RWPE2 (cell line): ENCODE measurements around the gene LYPD5.

ENCODE experiments used
- ATAC-seq: fragments of 200-7000 bp; cut with Tn5 transposase; 3 replicates; pipeline ENCODE4 v1.9.1; 2021; ENCODE audit warnings: low read depth
- DNase-seq: peaks from one replicate; pipeline ENCODE4 v3.0.0-alpha.2; 2020; ENCODE audit warnings: low spot score
- H3K27ac ChIP-seq: fragments of 450-650 bp; 2 replicates; pipeline ENCODE4 v1.5.1; 2017; ENCODE audit warnings: mild to moderate bottlenecking; ENCODE audit not compliant: poor library complexity, severe bottlenecking
- H3K27me3 ChIP-seq: fragments of 250-450 bp; sonication (Bioruptor Pico); 2 replicates; pipeline ENCODE4 v1.5.1; 2021; ENCODE audit warnings: mild to moderate bottlenecking, moderate library complexity; ENCODE audit not compliant: insufficient read depth, poor library complexity, severe bottlenecking
- H3K36me3 ChIP-seq: fragments of 250-450 bp; sonication (Bioruptor Pico); 2 replicates; pipeline ENCODE4 v1.5.1; 2020; ENCODE audit warnings: low read depth, mild to moderate bottlenecking, moderate library complexity
- H3K4me1 ChIP-seq: fragments of 250-450 bp; sonication (Bioruptor Pico); 2 replicates; pipeline ENCODE4 v1.5.1; 2021; ENCODE audit warnings: mild to moderate bottlenecking, moderate library complexity; ENCODE audit not compliant: insufficient read depth, poor library complexity, severe bottlenecking
- H3K4me3 ChIP-seq: fragments of 250-450 bp; sonication (Bioruptor Pico); 2 replicates; pipeline ENCODE4 v1.5.1; 2021; ENCODE audit warnings: mild to moderate bottlenecking, moderate library complexity; ENCODE audit not compliant: severe bottlenecking
- H3K9me3 ChIP-seq: fragments of 250-450 bp; sonication (Bioruptor Pico); 2 replicates; pipeline ENCODE4 v1.5.1; 2021; ENCODE audit warnings: mild to moderate bottlenecking, moderate library complexity; ENCODE audit not compliant: severe bottlenecking
- CTCF ChIP-seq: fragments of 450-650 bp; IDR thresholded peaks from one replicate; pipeline ENCODE4 v1.5.1; 2017; ENCODE audit warnings: mild to moderate bottlenecking, moderate library complexity; ENCODE audit not compliant: poor library complexity, severe bottlenecking

LYPD5 gene

GRCh38 chr19:43802216-43802951 lies at the start of gene LYPD5:
Gene LYPD5 (minus strand): TSS chr19:43802447. CDS start chr19:43802380, 67 bp downstream.
- ATAC-seq: no peak
- peaks cover 8% of the 10 kb centered on the region for H3K4me1 ChIP-seq
- H3K9me3 ChIP-seq: no peaks in the 10 kb centered on the region
- no peaks in the 10 kb centered on the region for H3K27me3 ChIP-seq
- DNase-seq: no peak
- H3K36me3 ChIP-seq: no peaks in the 10 kb centered on the region
- H3K4me3 ChIP-seq: no peak within 1 kb of the TSS
- TF ChIP-seq CTCF: no peak
- no peak within 1 kb of the TSS for H3K27ac ChIP-seq

- Histone ChIP-seq H3K4me1 (no peaks in the 10 kb centered on the region), H3K9me3 (peaks cover 37% of the 10 kb centered on the region), H3K4me3 (no peak overlapping the region), H3K27ac (no peak overlapping the region), H3K27me3 (no peaks in the 10 kb centered on the region), H3K36me3 (peaks cover 43% of the 10 kb centered on the region)
- ATAC-seq: no peak
- TF ChIP-seq CTCF: no peak
- no peak for DNase-seq
These were observed 46.6 kb upstream of the LYPD5 start for GRCh38 chr19:43848821-43849220.

- no peak for ATAC-seq
- Histone ChIP-seq H3K27me3 (no peaks in the 10 kb centered on the region), H3K9me3 (peaks cover 39% of the 10 kb centered on the region), H3K4me1 (no peaks in the 10 kb centered on the region), H3K36me3 (peaks cover 52% of the 10 kb centered on the region), H3K4me3 (no peak overlapping the region), H3K27ac (no peak overlapping the region)
- no peak for TF ChIP-seq CTCF
- no peak for DNase-seq
These were observed 45.6 kb upstream of the LYPD5 start for GRCh38 chr19:43847884-43848283.

- ATAC-seq (no peak), DNase-seq (no peak)
- no peaks in the 10 kb centered on the region for H3K4me1 ChIP-seq
- no peaks in the 10 kb centered on the region for H3K27me3 ChIP-seq
- TF ChIP-seq CTCF: no peak
- H3K27ac ChIP-seq: no peak overlapping the region
- peaks cover 59% of the 10 kb centered on the region for H3K36me3 ChIP-seq
- peaks cover 45% of the 10 kb centered on the region for H3K9me3 ChIP-seq
- H3K4me3 ChIP-seq: no peak overlapping the region
These were observed 45.0 kb upstream of the LYPD5 start for GRCh38 chr19:43847246-43847645.

GRCh38 chr19:43842007-43842406 lies 39.8 kb upstream of the LYPD5 start:
- H3K9me3 ChIP-seq: peaks cover 47% of the 10 kb centered on the region

More at GRCh38 chr19:43842007-43842406, 39.8 kb upstream of the LYPD5 start:
- no peaks in the 10 kb centered on the region for H3K27me3 ChIP-seq
- no peaks in the 10 kb centered on the region for H3K4me1 ChIP-seq
- no peak for TF ChIP-seq CTCF
- peaks cover 97% of the 10 kb centered on the region for H3K36me3 ChIP-seq
- DNase-seq (no peak), ATAC-seq (no peak)
- H3K4me3 ChIP-seq: no peak overlapping the region
- no peak overlapping the region for H3K27ac ChIP-seq
